G401.6 (cell line): ENCODE data around the gene SPINK4.

Experiments used
- FAIRE-seq: peaks from 2 replicates; lab custom pipeline; 2012; peaks lifted over from hg19 to GRCh38; lab: Jason Lieb, UNC

The SPINK4 gene, protein sequence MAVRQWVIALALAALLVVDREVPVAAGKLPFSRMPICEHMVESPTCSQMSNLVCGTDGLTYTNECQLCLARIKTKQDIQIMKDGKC

GRCh38 chr9:33239921-33240320 is at the start of gene SPINK4:
TSS of gene SPINK4 (plus strand) at chr9:33240167. CDS start at chr9:33240209, 42 bp downstream.
- FAIRE-seq: no peak

GRCh38 chr9:33192493-33193255 is 47.3 kb upstream of the SPINK4 start:
- no peak for FAIRE-seq

- no peak for FAIRE-seq
Measured at GRCh38 chr9:33193818-33194217, 46.1 kb upstream of the SPINK4 start.

DNA sequence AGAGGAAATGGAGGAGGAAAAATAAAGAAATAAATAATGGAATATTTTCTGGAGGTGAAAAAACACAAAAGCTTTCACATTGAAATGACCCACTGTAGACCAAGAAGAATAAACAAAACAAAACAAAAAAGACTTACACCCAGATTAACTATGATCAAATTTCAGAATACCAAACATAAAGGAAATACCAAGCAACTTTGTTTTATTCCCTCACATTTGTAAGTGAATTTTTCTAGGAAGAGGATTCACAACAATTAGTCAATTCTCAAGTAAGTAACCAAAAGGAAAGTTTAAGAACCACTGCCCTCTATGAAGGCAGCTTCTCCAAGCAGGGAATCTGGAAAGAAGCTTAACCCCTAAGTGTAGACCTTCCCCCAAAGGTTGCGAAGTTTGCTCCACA is 43.2 kb upstream of the SPINK4 start:
- no peak for FAIRE-seq

DNA sequence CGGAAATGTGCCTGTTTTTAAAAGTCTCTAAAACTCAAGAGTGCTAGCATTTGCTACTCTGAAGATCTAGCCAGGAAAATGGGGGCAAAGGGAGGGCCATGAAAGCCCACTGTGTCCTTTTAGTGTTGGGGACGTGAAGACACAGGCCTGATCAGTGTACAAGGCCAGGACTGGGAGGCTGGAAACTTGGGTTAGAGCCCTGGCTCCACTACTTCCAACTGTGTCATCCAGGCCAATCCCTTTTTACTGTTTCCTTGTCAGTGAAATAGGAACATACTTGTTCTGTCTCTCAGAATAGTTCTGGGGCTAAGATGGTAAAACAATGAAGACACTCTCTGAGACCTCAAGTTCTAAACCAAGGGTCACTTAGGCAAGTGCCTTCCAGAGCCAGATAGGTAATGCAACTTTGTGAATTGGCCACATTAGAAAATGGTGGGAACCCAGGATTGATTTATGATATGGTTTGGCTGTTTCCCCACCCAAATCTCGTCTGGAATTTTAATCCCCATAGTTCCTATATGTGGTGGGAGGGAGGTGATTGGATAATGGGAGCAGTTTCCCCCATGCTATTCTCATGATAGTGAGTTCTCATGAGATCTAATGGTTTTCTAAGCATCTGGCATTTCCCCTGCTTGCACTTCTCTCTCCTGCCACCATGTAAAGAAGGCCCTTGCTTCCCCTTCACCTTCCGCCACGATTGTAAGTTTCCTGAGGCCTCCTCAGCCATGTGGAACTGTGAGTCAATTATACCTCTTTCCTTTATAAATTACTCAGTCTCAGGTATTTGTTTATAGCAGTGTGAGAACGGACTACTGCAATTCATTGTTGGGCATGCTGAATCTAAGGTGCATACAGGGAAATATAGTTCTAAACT is 42.5 kb upstream of the SPINK4 start:
- no peak for FAIRE-seq

GRCh38 chr9:33198165-33198564 is 41.8 kb upstream of the SPINK4 start:
- FAIRE-seq: no peak

DNA sequence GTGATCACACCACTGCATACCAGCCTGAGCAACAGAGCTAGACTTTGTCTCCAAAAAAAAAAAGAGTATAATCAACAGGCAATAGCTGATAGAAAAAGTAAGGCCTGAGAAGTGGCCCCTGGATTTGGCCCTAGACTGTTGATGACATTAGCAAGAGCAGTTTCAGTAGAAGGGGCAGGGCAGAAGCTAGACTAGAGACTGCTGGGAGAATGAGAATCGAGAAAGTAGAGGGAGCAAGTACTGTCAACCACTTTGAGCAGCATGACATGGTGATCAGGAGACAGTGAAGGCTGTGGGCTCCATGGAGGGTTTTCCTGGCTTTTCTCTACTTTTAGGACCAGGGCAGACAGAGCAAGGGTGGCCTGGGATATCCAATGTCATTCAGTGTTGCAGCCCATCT is 37.9 kb upstream of the SPINK4 start:
- FAIRE-seq: no peak

DNA sequence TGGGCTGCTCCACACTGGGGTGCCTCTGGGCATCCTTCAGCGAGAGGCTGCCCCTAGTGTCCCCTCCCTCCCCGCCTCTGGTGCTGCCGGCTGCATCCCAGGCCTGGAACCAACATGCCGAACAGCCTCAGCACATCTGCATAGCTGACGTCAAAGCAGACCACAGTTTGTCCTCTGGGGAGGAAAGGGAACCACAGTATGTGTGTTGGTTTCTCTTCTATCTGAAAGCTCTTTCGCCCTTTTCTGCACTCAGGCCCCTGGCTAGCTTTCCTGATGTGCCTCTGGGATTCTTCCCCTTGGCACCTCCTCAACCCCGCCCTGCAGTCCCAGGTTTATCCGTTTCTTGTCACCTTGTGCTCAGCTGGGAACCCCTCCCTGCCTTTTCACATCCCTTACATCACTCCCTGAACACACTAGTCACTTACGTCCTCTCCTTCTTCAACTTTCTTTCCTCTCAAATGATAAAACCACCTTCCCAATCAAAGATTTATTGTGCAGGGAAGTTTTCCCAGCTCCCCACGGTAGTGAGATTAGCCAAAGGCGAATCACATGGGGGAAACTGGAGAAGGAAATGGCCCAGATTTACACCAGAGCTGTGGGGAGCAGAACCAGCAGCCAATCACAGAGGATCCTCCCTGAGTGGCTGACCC is 37.3 kb upstream of the SPINK4 start:
- FAIRE-seq: no peak

DNA sequence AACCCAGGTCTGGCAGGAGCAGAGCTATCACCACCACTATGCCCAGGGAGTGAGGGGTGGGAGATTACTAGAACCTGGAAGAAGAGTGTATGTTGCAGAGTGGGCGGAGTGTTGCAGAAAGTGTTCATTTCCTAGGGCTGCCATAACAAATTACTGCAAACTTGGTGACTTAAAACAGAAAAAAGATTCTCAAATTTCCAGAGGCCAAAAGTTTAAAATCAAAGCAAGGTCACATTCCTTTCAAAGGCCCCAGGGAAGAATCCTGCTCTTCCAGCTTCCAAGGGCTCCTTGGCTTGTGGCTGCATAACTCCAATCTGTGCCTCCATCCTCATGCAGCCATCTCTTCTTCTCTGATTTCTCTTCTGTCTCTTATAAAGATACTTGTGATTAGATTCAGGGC is 30.6 kb upstream of the SPINK4 start:
- no peak for FAIRE-seq

GRCh38 chr9:33210006-33210715 is 29.8 kb upstream of the SPINK4 start:
- FAIRE-seq: no peak

GRCh38 chr9:33211695-33212393 is 28.1 kb upstream of the SPINK4 start:
- no peak for FAIRE-seq

DNA sequence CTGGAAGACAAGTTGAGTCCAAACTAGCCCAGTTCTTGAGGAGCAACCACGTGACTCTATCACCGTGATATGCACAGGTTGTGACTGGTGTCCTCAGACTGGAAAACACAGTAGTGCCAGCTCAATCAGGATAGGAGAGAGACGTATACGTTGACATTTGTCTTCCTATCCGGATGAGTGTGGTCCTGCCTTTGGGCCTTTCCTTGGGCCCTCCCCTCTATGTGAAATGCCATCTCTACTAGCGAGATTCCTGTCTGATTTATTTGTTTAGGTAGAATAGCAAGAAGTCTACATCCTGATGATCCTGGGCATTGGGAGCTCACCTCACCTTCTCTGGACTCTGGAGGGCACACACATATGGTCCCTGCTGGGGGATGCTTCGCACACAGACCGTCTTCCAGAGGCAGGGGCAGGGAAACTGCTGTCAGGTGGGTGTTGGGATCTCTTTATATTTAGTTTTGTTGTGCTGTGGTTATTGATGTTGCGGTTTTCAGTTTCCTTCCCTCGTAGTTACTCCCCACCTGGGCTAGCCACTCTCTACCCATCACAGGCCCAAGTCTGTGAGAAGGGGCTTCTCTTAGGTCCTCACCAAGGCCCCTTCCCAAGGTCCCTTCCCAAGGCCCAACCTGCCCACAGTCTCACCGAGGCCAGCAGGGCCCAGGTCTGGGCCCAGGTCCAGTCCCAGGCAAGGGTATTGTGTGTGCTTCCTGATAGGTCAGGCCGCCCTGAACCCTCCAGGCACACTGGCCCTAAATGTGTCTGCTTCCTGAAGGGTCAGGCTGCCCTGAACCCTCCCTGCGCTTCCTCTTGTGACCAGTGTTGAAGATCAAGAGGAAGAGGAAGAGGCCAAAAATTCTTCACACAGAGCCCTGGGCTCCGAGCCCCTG is 19.0 kb upstream of the SPINK4 start:
- no peak for FAIRE-seq

- FAIRE-seq: no peak
Measured at GRCh38 chr9:33221568-33221884, 18.4 kb upstream of the SPINK4 start.

GRCh38 chr9:33222031-33222430 is 17.9 kb upstream of the SPINK4 start:
- no peak for FAIRE-seq

- FAIRE-seq: no peak
Measured at GRCh38 chr9:33223696-33224095, 16.3 kb upstream of the SPINK4 start.

DNA sequence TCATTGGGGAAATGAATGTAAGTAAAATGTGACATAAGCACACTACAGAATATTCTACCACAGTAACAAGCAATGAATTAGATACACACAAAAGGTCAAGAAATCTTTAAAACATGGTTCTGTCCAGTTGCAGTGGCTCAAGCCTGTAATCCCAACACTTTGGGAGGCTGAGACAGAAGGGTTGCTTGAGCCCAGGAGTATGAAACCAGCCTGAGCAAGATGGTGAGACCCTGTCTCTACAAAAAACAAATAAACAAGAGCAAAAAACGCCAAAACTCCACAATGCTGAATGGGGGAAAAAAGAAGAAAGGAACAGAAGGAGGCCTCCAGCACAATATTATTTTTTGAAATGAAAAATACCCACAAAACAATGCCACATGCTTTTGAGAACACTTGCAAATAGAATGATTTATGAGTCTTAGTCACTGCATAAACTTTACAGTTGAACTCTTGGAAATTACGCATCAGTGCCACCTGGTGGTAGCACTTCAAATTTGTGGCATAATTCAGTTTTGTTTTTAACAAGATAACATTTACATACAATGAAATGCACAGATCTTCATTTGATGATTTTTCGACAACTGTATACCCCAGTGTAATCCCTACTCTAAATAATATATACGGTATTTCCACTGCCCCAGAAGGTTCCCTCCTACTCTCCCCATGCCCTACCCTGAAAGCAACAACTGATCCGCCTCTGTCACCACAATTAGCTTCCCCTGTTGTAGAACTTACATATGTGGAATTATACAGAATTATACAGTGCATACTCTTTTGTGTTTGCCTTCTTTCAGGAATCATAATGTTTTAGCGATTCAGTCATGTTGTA is 14.4 kb upstream of the SPINK4 start:
- FAIRE-seq: peak; percentile 94

- FAIRE-seq: no peak
Measured at GRCh38 chr9:33227008-33227398, 13.0 kb upstream of the SPINK4 start.

DNA sequence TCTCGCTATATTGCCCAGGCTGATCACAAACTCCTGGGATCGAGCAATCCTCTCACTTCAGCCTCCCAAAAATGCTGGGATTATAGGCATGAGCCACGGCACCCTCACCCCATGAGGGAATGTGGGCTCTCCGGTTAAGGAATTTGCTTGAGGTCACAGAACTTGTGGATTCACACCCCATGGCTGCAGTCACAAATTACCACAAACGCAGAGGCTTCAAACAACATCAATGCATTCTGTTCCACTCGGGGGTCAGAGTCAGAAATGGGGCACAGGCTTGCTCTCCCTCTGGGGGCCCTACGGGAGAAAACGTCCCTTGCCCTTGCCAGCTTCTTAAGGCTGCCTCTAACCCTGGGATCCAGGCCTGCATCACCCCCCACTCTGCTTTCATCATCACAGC is 12.2 kb upstream of the SPINK4 start:
- no peak for FAIRE-seq

DNA sequence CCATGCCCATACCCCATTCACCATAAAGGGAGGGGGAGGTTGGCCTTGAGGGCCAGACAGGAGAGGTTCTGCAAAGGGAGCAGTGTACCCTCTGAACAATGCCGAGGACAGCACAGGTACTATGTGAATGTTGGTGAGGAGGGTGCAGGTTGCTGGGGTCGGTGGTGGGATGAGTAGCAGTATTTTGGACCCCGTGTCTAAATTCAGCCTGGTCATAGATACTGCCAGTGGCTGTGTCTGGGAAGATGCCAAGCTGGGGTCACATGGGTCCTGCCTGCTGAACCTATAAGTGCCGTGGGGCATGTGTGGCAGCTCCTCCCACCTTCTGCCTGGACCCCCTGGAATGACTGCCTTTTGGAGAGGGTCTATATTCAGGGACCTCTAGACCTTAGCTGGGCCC is 11.4 kb upstream of the SPINK4 start:
- no peak for FAIRE-seq
